GM12874 (cell line): ENCODE data around the gene FGF22.

Source experiments
- TF ChIP-seq, protein P1 (sequence below): IDR thresholded peaks from 2 replicates; pipeline ENCODE4 v1.5.1; 2011; ENCODE audit warnings: low read depth, mild to moderate bottlenecking, control low read depth, low read length, moderate library complexity; ENCODE audit not compliant: insufficient read depth

The FGF22 gene

DNA sequence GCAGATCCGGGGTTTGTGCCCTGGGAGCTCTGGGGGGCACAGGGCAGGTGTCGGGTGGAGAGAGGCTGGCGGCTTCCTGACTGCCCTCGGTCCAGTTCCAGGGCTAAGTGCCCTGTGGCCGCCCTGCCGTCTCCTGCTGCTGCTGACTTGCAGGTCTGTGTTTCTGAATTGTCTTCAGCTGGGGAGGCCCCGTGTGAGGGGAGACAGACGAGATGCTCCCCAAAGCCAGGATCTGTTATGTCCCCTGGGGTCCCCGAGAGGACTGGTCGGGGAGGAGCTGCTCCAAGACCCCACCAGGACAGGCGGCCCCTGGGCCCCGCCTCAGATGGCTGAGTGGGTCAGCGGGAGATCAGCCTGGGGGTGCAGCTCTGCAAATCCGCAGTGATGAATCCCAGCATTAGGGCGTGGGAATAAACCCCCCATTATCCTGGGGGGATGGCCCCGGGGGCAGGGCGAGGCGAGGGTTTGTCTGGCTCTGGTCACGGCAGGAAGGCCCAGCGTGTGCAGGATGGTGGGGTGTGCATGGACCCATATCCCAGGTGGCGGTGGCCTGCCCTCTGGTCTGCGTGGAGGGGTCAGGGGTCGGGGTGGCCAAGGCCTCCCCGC lies 45.3 kb upstream of the FGF22 start:
- TF ChIP-seq, protein P1, sequence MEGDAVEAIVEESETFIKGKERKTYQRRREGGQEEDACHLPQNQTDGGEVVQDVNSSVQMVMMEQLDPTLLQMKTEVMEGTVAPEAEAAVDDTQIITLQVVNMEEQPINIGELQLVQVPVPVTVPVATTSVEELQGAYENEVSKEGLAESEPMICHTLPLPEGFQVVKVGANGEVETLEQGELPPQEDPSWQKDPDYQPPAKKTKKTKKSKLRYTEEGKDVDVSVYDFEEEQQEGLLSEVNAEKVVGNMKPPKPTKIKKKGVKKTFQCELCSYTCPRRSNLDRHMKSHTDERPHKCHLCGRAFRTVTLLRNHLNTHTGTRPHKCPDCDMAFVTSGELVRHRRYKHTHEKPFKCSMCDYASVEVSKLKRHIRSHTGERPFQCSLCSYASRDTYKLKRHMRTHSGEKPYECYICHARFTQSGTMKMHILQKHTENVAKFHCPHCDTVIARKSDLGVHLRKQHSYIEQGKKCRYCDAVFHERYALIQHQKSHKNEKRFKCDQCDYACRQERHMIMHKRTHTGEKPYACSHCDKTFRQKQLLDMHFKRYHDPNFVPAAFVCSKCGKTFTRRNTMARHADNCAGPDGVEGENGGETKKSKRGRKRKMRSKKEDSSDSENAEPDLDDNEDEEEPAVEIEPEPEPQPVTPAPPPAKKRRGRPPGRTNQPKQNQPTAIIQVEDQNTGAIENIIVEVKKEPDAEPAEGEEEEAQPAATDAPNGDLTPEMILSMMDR, result no peak

DNA sequence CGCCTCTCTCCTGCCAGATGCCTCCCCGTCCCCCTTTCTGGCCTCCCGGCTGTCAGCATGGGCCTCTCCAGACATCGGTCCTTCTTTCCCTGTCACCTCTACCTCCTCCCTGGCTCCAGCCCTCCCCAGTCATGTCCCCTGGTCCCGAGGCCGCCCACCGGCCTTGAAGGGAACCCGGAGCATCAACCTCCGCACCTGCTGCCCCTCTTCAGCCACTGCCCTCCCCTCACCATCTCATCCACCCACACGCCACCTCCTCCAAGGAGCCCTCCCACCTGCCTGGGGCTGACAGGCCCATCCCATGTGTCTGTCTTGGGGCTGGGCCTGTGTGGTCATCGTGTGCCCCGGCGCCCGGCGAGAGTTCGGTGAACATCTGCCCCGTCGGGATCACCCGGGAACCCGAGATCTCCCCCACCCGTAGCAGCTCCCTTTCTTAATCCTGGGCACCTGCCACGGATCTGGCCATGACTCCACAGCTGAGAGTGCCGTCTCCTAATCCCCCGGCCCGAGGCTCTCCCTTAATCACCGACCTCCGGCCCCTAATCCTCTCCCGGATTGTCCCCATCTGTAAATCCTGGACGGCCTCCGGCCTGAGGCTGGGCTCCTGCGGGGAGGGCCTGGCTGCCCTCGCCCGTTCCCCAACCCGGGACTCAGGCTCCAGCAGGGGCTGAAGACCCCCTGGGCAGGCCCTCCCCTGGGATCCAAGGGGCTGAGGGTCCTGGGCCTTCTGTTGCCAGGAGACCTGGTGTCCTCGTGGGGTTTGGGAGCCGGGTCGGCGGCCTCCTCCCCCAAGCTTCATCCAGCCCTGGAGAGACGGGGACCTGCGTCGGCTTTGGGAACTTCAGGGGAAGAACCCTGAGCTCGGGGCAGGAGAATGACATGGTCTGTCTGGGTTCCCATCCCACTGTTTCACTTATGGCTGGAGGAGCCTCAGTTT lies 44.1 kb upstream of the FGF22 start:
- TF ChIP-seq, protein P1, result no peak

DNA sequence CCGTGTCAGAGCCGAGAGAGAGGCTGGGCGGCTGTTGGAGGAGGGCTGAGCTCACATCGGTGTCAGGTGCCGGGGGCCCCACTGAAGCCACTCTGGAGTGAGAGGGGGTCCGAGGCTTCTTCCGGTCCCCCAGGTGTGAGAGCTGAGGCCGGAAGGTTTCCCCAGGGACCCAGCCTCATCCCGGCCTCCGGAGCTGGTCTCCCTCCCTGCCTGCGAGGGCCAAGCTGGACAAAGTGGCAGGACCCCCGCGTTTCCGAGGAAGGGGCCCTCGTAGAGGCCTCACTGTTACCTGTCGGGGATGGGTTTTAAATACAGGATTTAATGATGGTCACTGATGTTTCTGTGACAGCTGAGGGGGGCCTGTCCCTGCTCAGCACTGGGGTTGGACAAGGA lies 43.4 kb upstream of the FGF22 start:
- TF ChIP-seq, protein P1, result no peak

DNA sequence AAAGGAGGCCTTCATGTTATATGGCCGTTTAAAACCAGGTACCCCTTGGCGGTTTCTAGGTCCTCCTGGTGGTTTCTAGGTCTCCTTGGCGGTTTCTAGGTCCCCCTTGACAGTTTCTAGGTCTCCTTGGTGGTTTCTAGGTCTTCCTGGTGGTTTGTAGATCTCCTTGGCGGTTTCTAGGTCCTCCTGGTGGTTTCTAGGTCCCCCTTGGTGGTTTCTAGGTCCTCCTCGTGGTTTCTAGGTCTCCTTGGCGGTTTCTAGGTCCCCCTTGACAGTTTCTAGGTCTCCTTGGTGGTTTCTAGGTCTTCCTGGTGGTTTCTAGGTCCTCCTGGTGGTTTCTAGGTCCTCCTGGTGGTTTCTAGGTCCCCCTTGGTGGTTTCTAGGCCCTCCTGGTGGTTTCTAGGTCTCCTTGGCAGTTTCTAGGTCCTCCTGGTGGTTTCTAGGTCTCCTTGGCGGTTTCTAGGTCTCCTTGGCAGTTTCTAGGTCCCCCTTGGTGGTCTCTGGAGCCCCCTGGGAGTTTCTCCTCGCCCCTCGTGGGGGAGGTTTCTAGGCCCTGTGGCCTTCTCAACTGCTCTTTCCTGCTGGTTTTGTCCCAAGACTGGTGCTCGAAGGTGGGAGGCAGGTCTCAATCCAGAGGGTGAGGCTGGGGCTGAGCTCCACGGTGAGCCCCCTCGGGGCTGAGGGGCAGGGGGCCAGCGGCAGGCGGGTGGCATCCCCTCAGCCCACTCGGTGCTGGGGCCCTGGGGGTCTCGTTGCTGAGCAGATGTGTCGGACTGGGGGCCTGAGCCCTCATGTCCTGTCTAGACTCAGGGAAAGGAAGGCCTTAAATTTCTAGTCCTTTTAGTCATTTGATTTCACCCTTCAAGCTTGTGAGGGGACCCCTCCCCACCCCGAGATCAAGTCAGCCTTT lies 42.0 kb upstream of the FGF22 start:
- TF ChIP-seq, protein P1, result no peak

DNA sequence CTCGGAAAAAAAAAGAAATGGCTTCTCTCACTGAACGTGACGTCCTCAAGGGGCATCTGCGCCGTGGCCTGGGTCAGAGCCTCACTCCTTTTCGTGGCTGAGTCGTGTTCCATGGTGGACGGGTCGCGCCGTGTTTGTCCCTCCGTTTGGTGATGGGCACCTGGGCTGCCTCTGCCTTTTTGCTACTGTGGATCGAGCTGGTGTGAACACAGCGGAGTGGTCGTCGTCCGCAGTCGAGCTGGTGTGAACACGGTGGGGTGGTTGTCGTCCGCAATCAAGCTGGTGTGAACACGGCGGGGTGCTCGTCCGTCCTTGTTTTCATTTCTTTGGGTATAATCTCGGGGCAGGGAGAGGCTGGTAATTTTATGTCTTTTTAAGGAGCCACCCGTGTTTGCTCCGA lies 38.4 kb upstream of the FGF22 start:
- TF ChIP-seq, protein P1, result no peak

DNA sequence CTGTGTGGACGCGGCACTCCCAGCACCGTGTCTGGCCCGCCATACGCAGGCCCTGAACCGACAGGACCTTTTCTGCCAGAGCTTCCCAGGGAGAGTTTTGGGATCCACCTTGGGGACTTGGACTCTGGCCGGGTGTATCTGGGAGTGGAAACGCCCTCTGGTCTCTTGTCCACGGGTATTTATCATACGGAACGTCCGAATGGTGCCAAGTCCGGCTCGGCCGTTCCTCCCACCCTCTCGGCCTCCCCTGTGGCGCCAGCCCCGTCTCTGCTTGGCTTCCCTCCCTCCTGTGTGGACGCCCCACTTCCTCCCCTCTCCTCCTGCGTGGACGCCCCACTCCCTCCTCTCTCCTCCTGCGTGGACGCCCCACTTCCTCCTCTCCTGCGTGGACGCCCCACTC lies 37.9 kb upstream of the FGF22 start:
- TF ChIP-seq, protein P1, result no peak
